Omental fat pad (tissue), 4 donors: Measurements from ENCODE around the gene SCAI. TPM values are rescaled to one million over a fixed set of nuclear protein-coding genes. Genes with fewer than 3 reads are reported as not detected.

Experiments
- ATAC-seq: fragments of 150-250 bp; one replicate; pipeline ENCODE4 v1.9.1; 2016; ENCODE audit warnings: mild to moderate bottlenecking, moderate library complexity; ENCODE audit not compliant: low FRiP score
- DNase-seq: peaks from one replicate; pipeline ENCODE4 v3.0.0-alpha.2; 2019; ENCODE audit warnings: low spot score
- total RNA-seq, 4 donors: library from RNA; depleted of rRNA; stranded (reverse); fragments of >200 nt; gene quantifications; one replicate each; pipeline ENCODE4 v1.1.0, GENCODE V29; 2016
- TF ChIP-seq, protein P1 (sequence below), 3 donors: fragments of 450-650 bp; IDR thresholded peaks; one replicate each; pipeline ENCODE4 v1.5.1; 2016 to 2017; ENCODE audit warnings: antibody characterized with exemption in 3 of 3, mild to moderate bottlenecking in 3 of 3, moderate library complexity in 2 of 3

Gene SCAI
- total RNA-seq, 4 donors from 2014 or later, result 4.0 to 9.1 (median 6.6) TPM

DNA sequence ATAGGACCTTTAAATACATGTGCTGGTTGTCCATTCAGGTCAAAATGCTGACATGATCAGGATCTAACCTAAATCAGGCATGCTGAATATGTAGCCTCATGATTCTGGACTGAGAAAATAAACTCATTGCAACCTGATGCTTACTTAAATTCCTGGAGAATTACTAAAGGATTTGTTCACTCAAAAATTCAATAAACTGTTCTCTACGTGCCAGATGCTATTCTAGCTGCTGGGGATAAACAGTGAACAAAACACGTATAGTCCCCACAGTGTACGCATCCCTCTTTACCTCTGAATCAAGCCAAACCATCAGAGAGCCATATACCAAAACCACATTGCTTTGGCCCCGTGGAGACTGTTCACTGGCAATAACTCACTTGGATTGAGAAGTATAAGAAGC lies 6.1 kb downstream of the SCAI start:
- DNase-seq, result no peak

DNA sequence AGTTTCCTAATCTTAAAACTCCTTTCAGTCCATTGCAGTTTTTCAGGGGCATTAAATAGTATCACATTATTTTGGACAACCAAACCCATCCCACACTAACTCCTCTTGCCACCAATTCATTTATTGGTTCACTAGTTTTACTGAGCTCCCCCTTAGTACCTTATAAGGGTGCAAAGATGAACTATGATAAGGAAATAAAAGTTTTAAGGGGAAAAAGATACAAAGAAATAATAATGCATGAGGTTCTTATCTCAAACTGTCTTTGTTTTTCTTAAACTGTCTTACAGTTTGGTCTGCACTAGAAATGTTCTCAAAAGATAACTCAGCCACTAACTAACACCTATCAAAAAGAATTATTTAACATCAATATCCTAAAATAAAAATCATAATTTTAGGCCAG lies 8.4 kb downstream of the SCAI start:
- TF ChIP-seq, protein P1, sequence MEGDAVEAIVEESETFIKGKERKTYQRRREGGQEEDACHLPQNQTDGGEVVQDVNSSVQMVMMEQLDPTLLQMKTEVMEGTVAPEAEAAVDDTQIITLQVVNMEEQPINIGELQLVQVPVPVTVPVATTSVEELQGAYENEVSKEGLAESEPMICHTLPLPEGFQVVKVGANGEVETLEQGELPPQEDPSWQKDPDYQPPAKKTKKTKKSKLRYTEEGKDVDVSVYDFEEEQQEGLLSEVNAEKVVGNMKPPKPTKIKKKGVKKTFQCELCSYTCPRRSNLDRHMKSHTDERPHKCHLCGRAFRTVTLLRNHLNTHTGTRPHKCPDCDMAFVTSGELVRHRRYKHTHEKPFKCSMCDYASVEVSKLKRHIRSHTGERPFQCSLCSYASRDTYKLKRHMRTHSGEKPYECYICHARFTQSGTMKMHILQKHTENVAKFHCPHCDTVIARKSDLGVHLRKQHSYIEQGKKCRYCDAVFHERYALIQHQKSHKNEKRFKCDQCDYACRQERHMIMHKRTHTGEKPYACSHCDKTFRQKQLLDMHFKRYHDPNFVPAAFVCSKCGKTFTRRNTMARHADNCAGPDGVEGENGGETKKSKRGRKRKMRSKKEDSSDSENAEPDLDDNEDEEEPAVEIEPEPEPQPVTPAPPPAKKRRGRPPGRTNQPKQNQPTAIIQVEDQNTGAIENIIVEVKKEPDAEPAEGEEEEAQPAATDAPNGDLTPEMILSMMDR (IDR thresholded peaks at IDR 0.05), result no peak
- ATAC-seq, result no peak

More for the DNA sequence above, 6.1 kb downstream of the SCAI start:
- TF ChIP-seq, protein P1 (IDR thresholded peaks at IDR 0.05), result no peak
- ATAC-seq, result no peak

DNA sequence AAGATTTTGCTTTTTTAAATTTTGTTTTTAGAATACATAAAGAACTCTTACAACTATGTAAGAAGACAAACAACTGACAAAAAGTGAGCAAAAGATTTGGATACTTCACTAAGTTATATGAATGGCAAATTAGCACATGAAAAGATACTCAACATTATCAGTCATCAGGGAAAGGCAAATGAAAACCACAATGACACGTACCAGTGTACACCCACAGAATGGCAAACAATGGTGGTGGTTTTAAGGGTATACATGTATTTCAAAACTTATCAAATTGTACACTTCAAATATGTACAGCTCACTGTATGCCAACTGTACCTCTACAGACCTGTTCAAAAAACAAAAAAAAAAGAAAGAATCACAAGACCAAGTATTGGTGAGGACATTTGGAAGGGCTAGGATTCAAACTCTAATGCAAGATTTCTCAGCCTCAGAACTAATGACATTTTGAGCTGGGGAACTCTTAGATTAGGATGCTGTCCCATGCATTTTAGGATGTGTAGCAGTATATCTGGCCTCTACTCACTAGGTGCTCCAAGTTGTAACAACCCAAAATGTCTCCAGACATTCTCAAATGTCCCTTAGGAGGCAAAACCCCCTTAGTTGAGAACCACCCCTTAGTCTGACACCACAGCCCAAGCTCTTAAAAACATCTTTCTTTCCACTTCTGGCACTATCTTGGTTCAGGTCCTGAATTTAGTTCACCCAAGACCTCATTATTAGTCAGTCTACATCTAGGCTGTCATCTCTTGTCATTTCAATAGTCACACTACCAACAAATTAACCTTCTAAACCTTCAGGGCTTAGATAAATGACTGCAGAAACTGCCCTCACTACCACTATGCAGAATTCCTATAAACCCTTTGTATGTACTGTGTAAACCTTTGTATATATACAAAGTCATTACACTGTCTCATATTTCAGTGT lies 9.7 kb downstream of the SCAI start:
- TF ChIP-seq, protein P1 (IDR thresholded peaks at IDR 0.05), result no peak
- DNase-seq (no peak), ATAC-seq (no peak)

More for the DNA sequence above, 8.4 kb downstream of the SCAI start:
- no peak for DNase-seq

DNA sequence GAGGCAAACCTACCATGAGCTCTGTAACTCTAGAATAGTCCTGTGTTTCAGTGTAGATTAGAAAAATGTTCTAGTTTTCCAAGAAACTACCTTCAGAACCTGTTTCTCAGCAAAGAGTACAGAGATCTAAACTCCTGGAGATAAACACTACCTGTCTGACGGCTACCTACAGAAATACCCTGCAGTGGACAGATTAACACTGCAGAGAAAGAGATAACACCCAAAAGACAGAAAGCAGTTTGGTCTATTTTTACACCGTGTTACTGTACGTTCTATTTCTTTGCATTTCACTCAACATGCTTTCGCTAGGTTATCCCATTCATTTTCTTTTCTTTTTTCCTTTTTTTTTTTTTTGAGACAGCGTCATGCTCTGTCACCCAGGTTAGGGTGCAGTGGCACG lies 11.6 kb downstream of the SCAI start:
- DNase-seq, result no peak
- TF ChIP-seq, protein P1 (IDR thresholded peaks at IDR 0.05), result no peak
- no peak for ATAC-seq

DNA sequence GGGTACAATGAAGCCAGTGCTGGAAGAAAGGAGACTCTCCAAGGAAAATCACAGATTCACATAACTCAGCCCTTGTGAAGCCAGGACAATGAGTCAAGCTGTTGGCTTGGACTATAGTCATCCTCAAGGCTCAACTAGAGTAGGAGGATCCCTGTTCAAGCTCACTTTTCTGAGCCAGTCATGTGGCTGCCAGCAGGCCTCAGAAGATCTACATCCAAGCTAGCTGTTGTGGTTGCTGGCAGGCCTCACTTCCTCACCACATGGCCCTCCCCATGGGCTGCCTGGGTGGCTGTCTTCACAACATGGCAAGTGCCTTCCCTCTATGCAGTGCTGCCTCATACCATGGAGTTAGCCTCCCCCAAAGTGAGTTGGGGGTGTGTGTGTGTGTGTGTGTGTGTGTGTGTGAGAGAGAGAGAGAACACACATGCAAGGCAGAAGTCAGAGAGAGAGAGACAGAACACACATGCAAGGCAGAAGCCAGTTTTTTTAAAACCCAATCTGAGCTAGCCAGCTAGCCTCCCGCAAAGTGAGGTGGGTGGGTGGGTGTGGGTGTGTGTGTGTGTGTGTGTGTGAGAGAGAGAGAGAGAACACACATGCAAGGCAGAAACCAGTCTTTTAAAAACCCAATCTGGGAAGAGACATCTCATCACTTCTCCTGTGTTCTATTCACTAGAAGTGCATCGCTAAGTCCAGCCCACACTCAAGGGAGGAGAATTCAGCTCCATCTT lies 17.1 kb downstream of the SCAI start:
- no peak for DNase-seq
- peak; percentile 91 for ATAC-seq

DNA sequence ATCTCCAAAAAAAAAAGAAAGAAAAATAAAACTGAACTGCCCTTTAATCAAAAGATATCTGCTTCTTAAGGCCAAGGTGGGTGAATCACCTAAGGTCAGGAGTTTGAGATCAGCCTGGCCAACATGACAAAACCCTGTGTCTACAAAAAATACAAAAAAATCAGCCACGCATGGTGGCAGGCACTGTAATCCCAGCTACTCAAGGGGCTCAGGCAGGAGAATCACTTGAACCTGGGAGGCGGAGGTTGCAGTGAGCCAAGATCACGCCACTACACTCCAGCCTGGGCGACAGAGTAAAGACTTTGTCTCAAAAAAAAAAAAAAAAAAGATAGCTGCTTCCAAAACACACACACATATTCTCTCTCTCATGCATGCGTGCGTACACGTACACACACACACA lies 17.8 kb downstream of the SCAI start:
- DNase-seq (no peak), ATAC-seq (no peak)
- TF ChIP-seq, protein P1 (IDR thresholded peaks at IDR 0.05), result no peak

More for the DNA sequence above, 17.1 kb downstream of the SCAI start:
- TF ChIP-seq, protein P1 (IDR thresholded peaks at IDR 0.05), result no peak
